OCI-LY7 (cell line): ENCODE results near the gene PALLD. TPM values are rescaled to one million over a fixed set of nuclear protein-coding genes. Genes with fewer than 3 reads are reported as not detected.

Experiments used
- BruUV-seq: library from RNA; stranded (reverse); fragments of 400-500 nt; replicated peaks from 2 replicates; lab custom pipeline; 2021; lab: Mats Ljungman, UMichigan
- CTCF ChIA-PET: fragments of 300-600 bp; sonication (Branson Sonifier 250); formaldehyde crosslinking; loops from one replicate; lab custom pipeline; 2022; ENCODE audit warnings: antibody characterized with exemption; ENCODE audit not compliant: unreplicated experiment; lab: Charles Lee
- POLR2A ChIA-PET: fragments of 300-600 bp; sonication (Branson Sonifier 250); formaldehyde crosslinking; loops from one replicate; lab custom pipeline; 2022; ENCODE audit warnings: antibody characterized with exemption; lab: Charles Lee
- DNase-seq: peaks from one replicate; pipeline ENCODE4 v3.0.0-alpha.2; 2015; ENCODE audit warnings: low spot score
- H2AFZ ChIP-seq: fragments of 200-600 bp; sonication (generic), shearing (Covaris generic); 2 replicates; pipeline ENCODE4 v1.6.1; 2014; ENCODE audit warnings: mild to moderate bottlenecking, antibody characterized with exemption, low read length, moderate library complexity
- H3K27ac ChIP-seq: fragments of 200-600 bp; sonication (generic); 2 replicates; pipeline ENCODE4 v1.5.1; 2014; ENCODE audit warnings: mixed run types, low read depth, mild to moderate bottlenecking, moderate library complexity, low read length, inconsistent platforms; ENCODE audit not compliant: poor library complexity, severe bottlenecking
- H3K36me3 ChIP-seq: fragments of 200-600 bp; sonication (generic); 2 replicates; pipeline ENCODE4 v1.6.1; 2014; ENCODE audit warnings: mild to moderate bottlenecking, antibody characterized with exemption, low read length, moderate library complexity, mixed read lengths; ENCODE audit not compliant: insufficient read depth
- H3K4me1 ChIP-seq: fragments of 200-600 bp; sonication (generic); 2 replicates; pipeline ENCODE4 v1.5.1; 2014; ENCODE audit warnings: mild to moderate bottlenecking, low read length; ENCODE audit not compliant: insufficient read depth, poor library complexity, severe bottlenecking
- H3K4me2 ChIP-seq: fragments of 200-600 bp; sonication (generic); 2 replicates; pipeline ENCODE4 v1.6.1; 2014; ENCODE audit warnings: mild to moderate bottlenecking, low read length
- H3K4me3 ChIP-seq: fragments of 200-600 bp; sonication (generic); 2 replicates; pipeline ENCODE4 v1.5.1; 2014; ENCODE audit warnings: mild to moderate bottlenecking, low read depth, low read length; ENCODE audit not compliant: poor library complexity, severe bottlenecking
- H3K79me2 ChIP-seq: fragments of 200-600 bp; sonication (generic); 2 replicates; pipeline ENCODE4 v1.6.1; 2016; ENCODE audit warnings: low read depth, mild to moderate bottlenecking, low read length, moderate library complexity, mixed read lengths; ENCODE audit not compliant: insufficient read depth
- H3K9me2 ChIP-seq: fragments of 200-600 bp; sonication (generic); 2 replicates; pipeline ENCODE4 v1.6.1; 2016; ENCODE audit warnings: mild to moderate bottlenecking, low read length, mixed read lengths; ENCODE audit not compliant: insufficient read depth
- H3K9me3 ChIP-seq: fragments of 200-600 bp; sonication (generic); 2 replicates; pipeline ENCODE4 v1.6.1; 2014; ENCODE audit warnings: mild to moderate bottlenecking, mixed run types, low read length, mixed read lengths
- H4K20me1 ChIP-seq: fragments of 200-600 bp; sonication (generic); 2 replicates; pipeline ENCODE4 v1.6.1; 2014; ENCODE audit warnings: mild to moderate bottlenecking, antibody characterized with exemption, low read length, moderate library complexity, mixed read lengths; ENCODE audit not compliant: insufficient read depth
- EZH2phosphoT487 ChIP-seq: fragments of 200-600 bp; sonication (generic); IDR thresholded peaks from 2 replicates; pipeline ENCODE4 v1.6.1; 2018; ENCODE audit warnings: low read depth, borderline replicate concordance, mild to moderate bottlenecking, mixed run types, antibody characterized with exemption, low read length, moderate library complexity, mixed read lengths
- intact Hi-C: fragments of 100-400 bp; cut with micrococcal nuclease; formaldehyde crosslinking; loops from one replicate; pipeline ENCODE4 v1.10.0; 2022; ENCODE audit not compliant: unreplicated experiment
- total RNA-seq, 2 experiments: library from RNA; depleted of rRNA in 1 of 2; stranded (reverse); fragments of >200 nt in 1 of 2; shearing (Covaris generic) in 1 of 2; gene quantifications; 2 replicates each; pipeline ENCODE4 v1.2.3, GENCODE V29; 2014 to 2022
- TF ChIP-seq, protein P1 (sequence below): fragments of 200-600 bp; sonication (generic); conservative IDR thresholded peaks from 2 replicates; pipeline ENCODE4 v1.5.1; 2014; ENCODE audit warnings: mild to moderate bottlenecking, antibody characterized with exemption, low read length, moderate library complexity, mixed read lengths

PALLD gene
- total RNA-seq, 2 experiments from 2014 or later, result 0.73 to 2.8 TPM

DNA sequence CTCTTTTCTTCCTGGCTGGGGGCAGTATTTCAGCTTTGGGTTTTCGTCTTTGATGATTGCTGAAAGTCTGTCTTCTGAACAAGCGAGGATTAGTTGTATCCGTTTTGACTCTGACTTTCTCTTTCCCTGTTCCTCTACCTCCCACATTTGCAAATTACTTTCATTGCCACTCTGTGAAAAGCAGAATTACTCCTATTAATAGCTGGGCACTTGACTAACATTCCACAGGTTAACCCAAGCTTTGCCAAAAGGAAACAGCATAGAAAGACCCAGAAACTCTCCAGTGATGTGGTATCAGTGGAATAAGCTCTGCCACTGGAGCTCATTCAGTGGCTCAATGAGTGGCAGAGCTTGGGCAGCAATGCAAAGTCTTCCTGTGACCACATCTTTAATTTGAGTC is 238.9 kb downstream of the PALLD start:
- Histone ChIP-seq H3K4me3 (no peak overlapping the region), H3K4me1 (no peaks in the 10 kb centered on the region), H3K9me3 (no peaks in the 10 kb centered on the region), H2AFZ (no peak overlapping the region), H3K79me2 (no peaks in the 10 kb centered on the region), H3K36me3 (no peaks in the 10 kb centered on the region), H3K27ac (no peak overlapping the region), H3K4me2 (no peak overlapping the region), H3K9me2 (no peaks in the 10 kb centered on the region), H4K20me1 (no peaks in the 10 kb centered on the region)
- intact Hi-C loops, result no loop called here
- DNase-seq, result no peak
- ChIA-PET CTCF (no interaction called here), POLR2A (interaction anchor here (0.7 to 1.0 kb wide), 2 partner anchors 15 to 1109 kb away, joined by 3 to 4 read pairs; no protein-coding TSS in a partner anchor)
- BruUV-seq, result no TSS peak
- TF ChIP-seq, protein P1, sequence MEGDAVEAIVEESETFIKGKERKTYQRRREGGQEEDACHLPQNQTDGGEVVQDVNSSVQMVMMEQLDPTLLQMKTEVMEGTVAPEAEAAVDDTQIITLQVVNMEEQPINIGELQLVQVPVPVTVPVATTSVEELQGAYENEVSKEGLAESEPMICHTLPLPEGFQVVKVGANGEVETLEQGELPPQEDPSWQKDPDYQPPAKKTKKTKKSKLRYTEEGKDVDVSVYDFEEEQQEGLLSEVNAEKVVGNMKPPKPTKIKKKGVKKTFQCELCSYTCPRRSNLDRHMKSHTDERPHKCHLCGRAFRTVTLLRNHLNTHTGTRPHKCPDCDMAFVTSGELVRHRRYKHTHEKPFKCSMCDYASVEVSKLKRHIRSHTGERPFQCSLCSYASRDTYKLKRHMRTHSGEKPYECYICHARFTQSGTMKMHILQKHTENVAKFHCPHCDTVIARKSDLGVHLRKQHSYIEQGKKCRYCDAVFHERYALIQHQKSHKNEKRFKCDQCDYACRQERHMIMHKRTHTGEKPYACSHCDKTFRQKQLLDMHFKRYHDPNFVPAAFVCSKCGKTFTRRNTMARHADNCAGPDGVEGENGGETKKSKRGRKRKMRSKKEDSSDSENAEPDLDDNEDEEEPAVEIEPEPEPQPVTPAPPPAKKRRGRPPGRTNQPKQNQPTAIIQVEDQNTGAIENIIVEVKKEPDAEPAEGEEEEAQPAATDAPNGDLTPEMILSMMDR, result no peak
- TF ChIP-seq EZH2phosphoT487, result no peak

GRCh38 chr4:168736860-168737805 is 240.3 kb downstream of the PALLD start:
- no peak for DNase-seq
- H3K4me2 ChIP-seq, result no peak overlapping the region
- TF ChIP-seq, protein P1, result no peak
- TF ChIP-seq EZH2phosphoT487, result no peak
- H3K36me3 ChIP-seq, result no peaks in the 10 kb centered on the region
- no peak overlapping the region for H2AFZ ChIP-seq
- no peak overlapping the region for H3K27ac ChIP-seq
- intact Hi-C loops, result no loop called here
- CTCF ChIA-PET, result no interaction called here
- no peaks in the 10 kb centered on the region for H3K79me2 ChIP-seq
- H3K4me3 ChIP-seq, result no peak overlapping the region
- H4K20me1 ChIP-seq, result no peaks in the 10 kb centered on the region
- POLR2A ChIA-PET, result no interaction called here
- no peaks in the 10 kb centered on the region for H3K9me2 ChIP-seq
- H3K4me1 ChIP-seq, result no peaks in the 10 kb centered on the region
- no peaks in the 10 kb centered on the region for H3K9me3 ChIP-seq
- BruUV-seq, result no TSS peak

DNA sequence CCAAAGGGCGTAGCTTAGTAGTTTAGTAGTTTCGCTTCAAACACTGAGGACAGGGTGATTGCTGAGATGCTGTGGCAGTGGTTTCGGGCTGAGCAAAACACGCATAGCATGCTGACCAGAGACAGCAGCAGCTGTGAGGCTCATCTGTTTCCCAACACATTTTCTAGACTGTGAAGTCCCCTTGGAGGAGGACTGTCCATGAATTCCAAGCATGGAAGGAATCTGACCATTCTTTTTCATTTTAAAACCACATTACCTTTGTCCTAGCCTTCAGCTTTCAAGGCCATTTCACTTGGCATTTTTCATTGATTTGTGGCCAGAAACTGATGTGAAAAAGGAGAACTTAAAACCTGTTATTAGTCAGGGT is 240.9 kb downstream of the PALLD start:
- Histone ChIP-seq H3K36me3 (no peaks in the 10 kb centered on the region), H3K27ac (no peak overlapping the region), H4K20me1 (no peaks in the 10 kb centered on the region), H2AFZ (no peak overlapping the region), H3K4me2 (no peak overlapping the region), H3K4me1 (no peaks in the 10 kb centered on the region), H3K79me2 (no peaks in the 10 kb centered on the region), H3K9me3 (no peaks in the 10 kb centered on the region), H3K9me2 (no peaks in the 10 kb centered on the region), H3K4me3 (no peak overlapping the region)
- TF ChIP-seq, protein P1, result no peak
- TF ChIP-seq EZH2phosphoT487, result no peak
- DNase-seq, result no peak
- CTCF ChIA-PET, result no interaction called here
- no TSS peak for BruUV-seq
- POLR2A ChIA-PET, result no interaction called here
- intact Hi-C loops, result no loop called here
